Progenitor cell of endocrine pancreas (in vitro differentiated cells): ENCODE data around the gene PTGIS. TPM values are rescaled to one million over a fixed set of nuclear protein-coding genes. Genes with fewer than 3 reads are reported as not detected.

Source experiments
- DNase-seq: peaks from one replicate; pipeline ENCODE4 v3.0.0; 2021; ENCODE audit warnings: low spot score; ENCODE audit not compliant: unreplicated experiment
- H3K27ac Mint-ChIP-seq: 2 replicates; pipeline ENCODE4 v1.8.0; 2021; ENCODE audit warnings: mild to moderate bottlenecking, moderate library complexity, mixed read lengths
- H3K27me3 Mint-ChIP-seq: 2 replicates; pipeline ENCODE4 v1.8.0; 2021; ENCODE audit warnings: mixed read lengths
- H3K36me3 Mint-ChIP-seq: 2 replicates; pipeline ENCODE4 v1.8.0; 2022; ENCODE audit warnings: mixed read lengths; ENCODE audit not compliant: insufficient read depth
- H3K4me1 Mint-ChIP-seq: 2 replicates; pipeline ENCODE4 v1.8.0; 2021; ENCODE audit warnings: low read depth, mixed read lengths
- H3K4me3 Mint-ChIP-seq: 2 replicates; pipeline ENCODE4 v1.8.0; 2021; ENCODE audit warnings: low read depth, mild to moderate bottlenecking, moderate library complexity, mixed read lengths
- H3K9me3 Mint-ChIP-seq: 2 replicates; pipeline ENCODE4 v1.8.0; 2021; ENCODE audit warnings: low read depth, mixed read lengths
- total RNA-seq: library from RNA; stranded (reverse); gene quantifications from 2 replicates; pipeline ENCODE4 v1.2.1, GENCODE V29; 2021
- TF ChIP-seq, protein P1 (sequence below): fragments of 200-600 bp; sonication (generic); IDR thresholded peaks from one replicate; pipeline ENCODE4 v1.5.0; 2021; ENCODE audit warnings: antibody characterized with exemption, mild to moderate bottlenecking; ENCODE audit not compliant: unreplicated experiment

Gene PTGIS
- total RNA-seq, 1 donor from 2014 or later, result 19.3 TPM

DNA sequence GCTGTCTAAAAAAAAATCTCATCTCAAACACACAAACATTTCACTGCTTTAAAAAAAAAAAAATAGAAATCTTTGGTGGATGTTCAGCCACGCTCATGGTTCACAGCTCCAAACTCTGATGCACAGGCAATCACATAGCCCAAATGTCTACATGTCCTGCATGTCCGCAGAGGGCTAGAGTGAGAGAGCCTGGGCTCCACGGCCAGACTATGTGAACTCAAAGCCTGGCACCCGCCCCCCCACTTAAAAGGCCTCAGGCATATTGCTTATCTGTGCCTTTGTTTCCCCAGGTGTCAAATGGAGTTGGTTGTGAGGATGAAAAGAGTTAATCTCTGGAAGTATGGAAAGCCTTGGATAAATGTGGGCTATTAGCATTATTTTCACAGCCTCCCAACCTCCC lies 10.5 kb upstream of the PTGIS start:
- H3K27me3 Mint-ChIP-seq, result peaks cover 10% of the 10 kb centered on the region
- peaks cover 9% of the 10 kb centered on the region for H3K9me3 Mint-ChIP-seq
- H3K4me1 Mint-ChIP-seq, result peaks cover 19% of the 10 kb centered on the region
- H3K36me3 Mint-ChIP-seq, result peaks cover 2% of the 10 kb centered on the region
- no peak for DNase-seq
- TF ChIP-seq, protein P1, sequence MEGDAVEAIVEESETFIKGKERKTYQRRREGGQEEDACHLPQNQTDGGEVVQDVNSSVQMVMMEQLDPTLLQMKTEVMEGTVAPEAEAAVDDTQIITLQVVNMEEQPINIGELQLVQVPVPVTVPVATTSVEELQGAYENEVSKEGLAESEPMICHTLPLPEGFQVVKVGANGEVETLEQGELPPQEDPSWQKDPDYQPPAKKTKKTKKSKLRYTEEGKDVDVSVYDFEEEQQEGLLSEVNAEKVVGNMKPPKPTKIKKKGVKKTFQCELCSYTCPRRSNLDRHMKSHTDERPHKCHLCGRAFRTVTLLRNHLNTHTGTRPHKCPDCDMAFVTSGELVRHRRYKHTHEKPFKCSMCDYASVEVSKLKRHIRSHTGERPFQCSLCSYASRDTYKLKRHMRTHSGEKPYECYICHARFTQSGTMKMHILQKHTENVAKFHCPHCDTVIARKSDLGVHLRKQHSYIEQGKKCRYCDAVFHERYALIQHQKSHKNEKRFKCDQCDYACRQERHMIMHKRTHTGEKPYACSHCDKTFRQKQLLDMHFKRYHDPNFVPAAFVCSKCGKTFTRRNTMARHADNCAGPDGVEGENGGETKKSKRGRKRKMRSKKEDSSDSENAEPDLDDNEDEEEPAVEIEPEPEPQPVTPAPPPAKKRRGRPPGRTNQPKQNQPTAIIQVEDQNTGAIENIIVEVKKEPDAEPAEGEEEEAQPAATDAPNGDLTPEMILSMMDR, result no peak
- H3K4me3 Mint-ChIP-seq, result no peak overlapping the region
- no peak overlapping the region for H3K27ac Mint-ChIP-seq

DNA sequence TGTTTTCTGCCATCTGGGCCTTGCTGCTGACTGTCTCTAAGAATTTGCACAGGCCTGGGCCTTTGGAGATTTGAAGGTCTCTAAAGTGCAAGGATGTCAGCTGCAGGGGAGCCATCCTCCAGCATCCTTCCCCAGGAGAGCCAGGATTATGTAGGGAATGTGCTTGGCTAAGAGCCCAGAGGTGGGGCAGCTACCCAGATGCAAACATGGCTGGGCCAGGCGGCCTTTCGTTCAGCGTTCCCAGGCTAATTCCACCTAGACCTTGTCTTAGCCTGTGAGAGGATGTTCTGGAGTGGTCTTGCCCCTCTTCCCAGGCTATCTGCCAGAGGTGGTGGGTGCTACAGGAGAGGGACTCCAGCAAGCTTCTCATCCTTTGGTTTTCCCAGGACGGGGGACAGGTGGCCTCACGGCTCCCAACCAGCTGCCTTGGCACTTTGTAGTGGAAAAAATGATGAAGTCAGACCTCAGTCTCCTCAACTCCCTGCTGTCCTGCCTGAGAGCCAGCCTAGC lies 7.7 kb upstream of the PTGIS start:
- Mint-ChIP-seq H3K9me3 (peaks cover 4% of the 10 kb centered on the region), H3K4me1 (peaks cover 13% of the 10 kb centered on the region), H3K27me3 (peaks cover 16% of the 10 kb centered on the region), H3K4me3 (no peak overlapping the region), H3K27ac (no peak overlapping the region), H3K36me3 (no peaks in the 10 kb centered on the region)
- no peak for DNase-seq
- TF ChIP-seq, protein P1, result no peak

DNA sequence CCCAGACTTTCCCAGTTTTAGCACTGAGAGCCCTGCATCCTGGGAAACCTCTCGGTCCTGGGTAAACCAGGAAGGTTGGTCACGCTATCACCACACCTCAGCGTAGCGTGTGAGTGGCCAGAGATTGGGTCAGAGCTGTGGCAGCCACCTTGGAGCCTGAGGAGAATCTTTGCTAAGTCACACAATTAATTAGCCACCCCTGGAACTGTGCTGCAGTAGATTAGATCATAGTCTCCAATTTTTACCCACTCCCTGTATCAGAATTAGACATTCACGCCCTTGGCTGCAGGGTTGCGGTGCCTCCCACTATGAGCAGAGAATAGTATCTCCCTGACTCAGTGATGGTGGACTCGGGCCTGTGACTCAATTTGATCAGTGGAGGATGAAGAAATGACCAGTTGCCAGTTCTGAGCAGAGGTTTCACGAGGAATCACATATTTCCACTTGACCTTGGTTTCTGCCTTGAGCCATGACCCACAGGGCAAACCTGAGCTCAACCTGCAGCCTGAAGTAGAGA lies 6.0 kb upstream of the PTGIS start:
- no peaks in the 10 kb centered on the region for H3K36me3 Mint-ChIP-seq

GRCh38 chr20:49572857-49573256 lies 4.9 kb upstream of the PTGIS start:
- H3K27ac Mint-ChIP-seq, result no peak overlapping the region
- TF ChIP-seq, protein P1, result no peak
- peaks cover 4% of the 10 kb centered on the region for H3K9me3 Mint-ChIP-seq
- DNase-seq, result no peak
- H3K36me3 Mint-ChIP-seq, result no peaks in the 10 kb centered on the region
- peaks cover 16% of the 10 kb centered on the region for H3K27me3 Mint-ChIP-seq
- no peak overlapping the region for H3K4me3 Mint-ChIP-seq
- H3K4me1 Mint-ChIP-seq, result peaks cover 12% of the 10 kb centered on the region

More for the DNA sequence above, 6.0 kb upstream of the PTGIS start:
- DNase-seq, result no peak
- H3K27me3 Mint-ChIP-seq, result peaks cover 16% of the 10 kb centered on the region
- H3K4me3 Mint-ChIP-seq, result no peak overlapping the region
- no peak overlapping the region for H3K27ac Mint-ChIP-seq
- H3K4me1 Mint-ChIP-seq, result peaks cover 12% of the 10 kb centered on the region
- TF ChIP-seq, protein P1, result no peak
- H3K9me3 Mint-ChIP-seq, result peaks cover 4% of the 10 kb centered on the region

DNA sequence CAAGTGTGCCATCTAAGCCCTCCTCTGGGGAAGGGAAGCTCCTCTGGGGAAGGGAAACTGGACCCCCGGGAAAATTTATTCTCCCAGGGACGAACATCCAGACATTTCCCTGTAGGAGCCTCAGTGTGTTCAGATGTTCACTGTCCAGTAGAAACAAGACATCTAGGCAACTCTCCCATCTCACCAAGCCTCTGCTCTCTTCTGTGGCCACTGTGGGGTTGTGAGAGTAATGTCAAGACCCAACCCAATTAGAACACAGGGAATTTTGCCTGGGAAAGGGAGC lies 3.6 kb upstream of the PTGIS start:
- Mint-ChIP-seq H3K27me3 (peaks cover 11% of the 10 kb centered on the region), H3K4me1 (peaks cover 15% of the 10 kb centered on the region), H3K27ac (no peak overlapping the region)

More for the DNA sequence above, 3.6 kb upstream of the PTGIS start:
- DNase-seq, result no peak
- H3K36me3 Mint-ChIP-seq, result no peaks in the 10 kb centered on the region
- TF ChIP-seq, protein P1, result no peak
- H3K9me3 Mint-ChIP-seq, result peaks cover 2% of the 10 kb centered on the region
- no peak overlapping the region for H3K4me3 Mint-ChIP-seq
